IPS DF 4.7 (cell line): ENCODE data around the gene RCE1.

ENCODE experiments used
- DNase-seq: peaks from one replicate; pipeline ENCODE4 v3.0.0-alpha.2; 2013; ENCODE audit warnings: low spot score; ENCODE audit errors: extremely low read depth

The RCE1 gene

GRCh38 chr11:66885469-66885868 lies 42.2 kb downstream of the RCE1 start:
- no peak for DNase-seq

- no peak for DNase-seq
Measured at GRCh38 chr11:66885950-66886440, 42.8 kb downstream of the RCE1 start.

GRCh38 chr11:66886671-66887221 lies 43.5 kb downstream of the RCE1 start:
- no peak for DNase-seq

GRCh38 chr11:66887526-66887925 lies 44.3 kb downstream of the RCE1 start:
- no peak for DNase-seq

- DNase-seq = no peak
Measured at GRCh38 chr11:66888282-66888681, 45.0 kb downstream of the RCE1 start.

- no peak for DNase-seq
Measured at GRCh38 chr11:66889960-66890359, 46.7 kb downstream of the RCE1 start.

GRCh38 chr11:66891851-66892660 lies 48.8 kb downstream of the RCE1 start:
- no peak for DNase-seq

GRCh38 chr11:66892911-66893310 lies 49.7 kb downstream of the RCE1 start:
- no peak for DNase-seq

GRCh38 chr11:66894141-66894540 lies 50.9 kb downstream of the RCE1 start:
- no peak for DNase-seq
